GM21529 (cell line): ENCODE data around the gene GSN.
"Not testable (repeated sequence)": the region's sequence is repeated elsewhere in the genome, so short reads cannot be mapped to it uniquely, and the experiment has no call there.

Source experiments
- ATAC-seq: cut with Tn5 transposase; IDR thresholded peaks from one replicate; pipeline ENCODE4 v1.9.1; 2021; ENCODE audit not compliant: unreplicated experiment

Gene GSN

DNA sequence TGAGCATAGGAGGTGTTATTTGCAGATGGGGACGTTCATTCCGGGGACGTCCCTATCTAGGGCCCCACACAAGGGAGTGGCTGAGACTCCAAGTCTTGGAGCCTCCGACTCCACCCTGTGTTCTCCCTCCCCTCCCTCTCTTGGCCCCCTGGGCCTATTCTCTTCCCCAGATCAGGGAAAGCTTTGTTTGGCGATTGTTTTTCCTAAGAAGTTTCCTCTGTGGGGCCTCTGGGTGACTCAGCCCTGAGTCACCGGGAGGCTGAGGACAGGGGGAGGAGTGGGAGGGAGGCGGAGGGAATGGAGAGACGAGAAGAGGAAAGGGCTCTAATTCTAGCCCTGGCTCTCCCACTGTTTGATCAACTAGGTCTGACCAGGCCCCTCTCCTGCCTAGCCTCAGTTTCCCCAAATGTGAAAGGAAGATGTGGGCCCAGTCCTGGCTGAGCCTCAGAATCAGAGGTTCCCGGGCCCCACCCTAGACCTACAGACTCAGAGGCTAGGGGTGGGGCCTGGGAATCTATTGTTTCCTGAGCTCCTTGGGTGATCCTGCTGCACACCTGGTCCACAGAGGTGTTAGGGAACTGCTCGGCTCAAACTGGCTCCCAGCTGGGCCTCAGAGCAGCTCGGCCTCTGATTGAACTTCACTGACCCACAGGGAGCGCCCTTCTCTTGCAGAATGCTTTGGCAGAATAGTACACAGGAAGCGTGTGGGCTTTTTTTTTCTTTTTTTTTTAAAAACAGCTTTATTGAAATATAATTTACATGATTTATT is 19.2 kb downstream of the GSN start:
- no peak for ATAC-seq

GRCh38 chr9:121288673-121289025 is 20.7 kb downstream of the GSN start:
- no peak for ATAC-seq

GRCh38 chr9:121289026-121289771 is 21.2 kb downstream of the GSN start:
- no peak for ATAC-seq

GRCh38 chr9:121289772-121290370 is 21.9 kb downstream of the GSN start:
- ATAC-seq, result no peak

GRCh38 chr9:121291536-121291935 is 23.6 kb downstream of the GSN start:
- not testable (repeated sequence) for ATAC-seq

GRCh38 chr9:121292051-121292450 is 24.1 kb downstream of the GSN start:
- no peak for ATAC-seq

- ATAC-seq, result no peak
Measured at GRCh38 chr9:121292801-121293241, 24.9 kb downstream of the GSN start.

DNA sequence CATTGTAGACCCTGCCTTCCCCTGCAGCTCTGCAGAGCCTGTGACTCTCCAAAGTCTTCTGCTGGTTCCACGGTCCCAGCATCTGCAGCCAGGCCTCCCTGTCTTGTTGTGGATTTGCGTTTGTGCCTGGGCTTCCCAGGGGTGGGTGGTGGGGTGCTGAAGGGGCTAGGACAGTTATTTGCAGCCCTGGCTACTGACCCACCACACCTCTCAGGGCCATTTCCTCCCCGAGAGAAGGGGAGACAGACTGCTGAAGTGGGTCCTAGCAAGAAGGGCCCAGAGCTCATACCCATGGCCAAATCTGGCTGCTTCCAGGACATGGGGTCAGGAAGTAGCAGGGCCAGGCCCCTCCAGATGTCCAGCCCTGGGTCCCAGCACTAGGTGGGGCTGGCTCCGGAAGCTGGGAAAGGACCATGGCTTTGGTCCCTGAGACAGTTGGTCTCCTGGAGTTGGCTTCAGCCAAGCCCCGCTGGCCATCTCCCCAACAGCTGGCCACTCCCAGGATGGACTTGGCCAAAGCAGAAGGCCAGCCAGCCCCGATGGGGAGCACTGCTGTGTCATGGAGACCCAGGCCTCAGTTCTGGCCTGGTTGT is 26.3 kb downstream of the GSN start:
- no peak for ATAC-seq

DNA sequence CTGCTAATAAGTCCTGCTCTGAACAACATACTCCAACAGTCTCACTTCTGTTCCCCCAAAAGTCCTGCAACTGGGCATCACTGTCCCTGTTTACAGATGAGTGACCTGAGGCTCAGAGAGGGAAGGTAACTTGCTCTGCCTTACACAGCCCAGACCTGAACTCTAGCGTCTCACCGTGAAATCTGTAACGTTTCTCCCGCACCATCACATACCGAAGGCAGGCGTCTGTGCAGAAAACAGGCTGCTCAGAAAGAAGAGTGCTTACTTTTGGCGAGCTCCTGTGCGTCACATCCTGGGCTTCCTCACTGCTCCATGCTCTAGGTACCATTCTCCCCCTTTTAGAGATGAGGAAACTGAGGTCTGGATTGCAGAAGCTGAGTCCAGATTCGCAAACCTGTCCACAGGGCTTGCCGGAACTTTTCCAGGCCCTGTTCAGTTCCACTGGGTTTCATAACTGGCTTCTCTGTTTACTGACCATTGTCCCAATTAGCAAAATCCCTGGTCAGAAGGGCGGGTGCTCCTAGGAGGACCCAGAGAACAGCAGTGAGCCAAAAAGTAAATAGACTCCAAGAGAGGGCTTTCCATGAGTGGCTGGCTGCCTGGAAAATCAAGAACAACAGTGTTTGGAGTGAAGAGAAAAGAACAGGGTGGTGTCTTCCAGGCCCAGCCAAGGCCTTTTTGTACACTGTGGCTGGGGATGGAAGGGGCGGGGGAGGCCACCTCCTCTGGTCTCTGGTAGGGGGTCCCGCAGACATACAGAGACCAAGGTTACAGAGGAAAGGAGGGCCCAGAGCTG is 27.1 kb downstream of the GSN start:
- no peak for ATAC-seq

- ATAC-seq, result no peak
Measured at GRCh38 chr9:121295662-121296191, 27.8 kb downstream of the GSN start.

GRCh38 chr9:121296213-121297127 is 28.5 kb downstream of the GSN start:
- ATAC-seq, result no peak

DNA sequence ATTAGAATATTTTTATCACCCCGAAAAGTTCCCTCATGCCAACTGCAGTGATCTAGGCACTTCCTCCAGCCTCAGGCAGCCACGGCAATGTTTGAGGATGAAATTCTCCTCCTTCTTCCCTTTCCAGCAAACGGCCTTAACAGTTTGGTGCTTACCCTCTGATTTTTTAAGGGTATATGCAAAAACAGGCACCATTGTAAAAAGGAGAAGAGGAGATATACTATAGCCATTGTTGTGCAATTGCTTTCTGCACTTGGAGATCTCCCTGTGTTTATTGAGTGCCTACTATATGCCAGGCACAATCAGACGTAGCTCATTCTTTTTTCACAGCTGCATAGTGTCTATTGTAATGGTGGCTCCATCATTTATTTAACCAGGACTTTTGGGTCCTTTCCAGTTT is 29.4 kb downstream of the GSN start:
- ATAC-seq, result no peak

GRCh38 chr9:121298016-121298538 is 30.1 kb downstream of the GSN start:
- ATAC-seq, result no peak

- ATAC-seq, result no peak
Measured at GRCh38 chr9:121298689-121299466, 30.9 kb downstream of the GSN start.

DNA sequence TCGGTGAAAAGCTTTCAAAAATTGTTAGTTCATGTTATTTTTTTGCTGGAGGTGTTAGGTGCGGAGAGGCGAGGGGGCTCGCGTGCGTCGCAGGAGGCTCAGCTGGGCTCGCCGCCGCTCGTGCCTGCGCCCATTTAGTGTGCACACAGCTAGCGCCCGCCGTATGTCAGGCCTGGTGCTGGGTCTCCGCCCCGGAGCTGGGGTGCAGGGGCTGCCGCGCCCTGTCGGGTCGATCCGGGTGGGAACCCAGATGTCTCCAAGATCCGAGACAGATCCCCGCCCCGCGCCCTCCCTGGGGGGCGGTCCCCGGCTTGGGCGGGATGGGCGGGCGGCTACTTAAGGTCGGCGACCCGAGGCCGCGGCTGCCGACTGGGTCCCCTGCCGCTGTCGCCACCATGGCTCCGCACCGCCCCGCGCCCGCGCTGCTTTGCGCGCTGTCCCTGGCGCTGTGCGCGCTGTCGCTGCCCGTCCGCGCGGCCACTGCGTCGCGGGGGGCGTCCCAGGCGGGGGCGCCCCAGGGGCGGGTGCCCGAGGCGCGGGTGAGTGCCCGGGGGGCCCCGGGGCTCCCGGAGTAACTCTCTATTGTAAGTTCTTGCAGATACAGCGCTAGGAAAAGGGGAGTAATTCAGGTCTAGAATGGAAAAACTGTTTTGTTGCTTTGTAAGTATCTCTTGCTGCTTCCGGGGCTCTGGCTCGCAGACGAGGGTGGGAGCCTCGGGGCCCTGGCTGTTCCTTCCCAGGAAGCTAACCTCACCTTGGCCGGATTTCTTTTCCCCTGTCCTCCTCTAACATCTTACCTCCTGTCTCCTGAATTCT is 31.7 kb downstream of the GSN start:
- ATAC-seq, result no peak

DNA sequence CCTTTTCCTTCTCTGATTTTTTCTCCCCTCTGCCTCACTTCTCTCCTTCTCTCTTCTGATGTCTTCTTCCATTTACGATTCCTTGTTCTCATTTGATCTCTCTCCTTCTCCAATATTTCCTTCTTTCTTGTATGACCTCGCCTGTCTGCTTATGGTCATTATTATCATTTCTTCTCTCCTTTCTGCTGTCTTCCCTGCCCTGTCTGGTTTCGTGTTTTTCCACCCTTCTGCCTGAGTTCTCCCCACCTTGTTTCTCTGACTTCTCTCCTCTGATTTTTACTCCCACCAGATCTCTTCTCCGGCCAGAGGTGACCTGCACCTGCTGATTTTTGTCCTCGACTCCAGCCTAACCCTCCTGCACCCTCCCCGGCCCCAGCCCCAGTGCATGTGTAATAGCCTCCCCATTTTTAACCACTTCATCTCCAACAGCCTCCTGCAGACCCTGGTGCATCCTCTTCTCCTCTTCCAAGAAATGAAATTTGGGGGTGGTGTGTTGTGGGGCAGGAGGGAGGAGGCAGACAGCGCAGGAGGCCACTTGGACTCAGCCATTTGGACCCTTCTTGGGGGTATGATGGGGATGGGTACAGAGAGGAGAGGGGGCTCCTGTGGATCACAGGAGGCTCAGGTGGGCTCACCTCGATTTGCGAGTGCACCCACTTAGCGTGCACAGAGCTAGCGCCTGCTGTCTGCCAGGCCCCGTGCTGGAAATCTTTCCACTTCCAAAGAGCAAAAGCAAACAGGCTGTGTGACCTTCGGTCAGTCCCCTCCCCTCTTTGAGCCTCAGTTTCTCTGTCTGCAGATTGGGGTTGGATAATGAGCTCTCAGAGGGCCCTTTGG is 32.5 kb downstream of the GSN start:
- ATAC-seq, result no peak

GRCh38 chr9:121301881-121302286 is 33.9 kb downstream of the GSN start:
- ATAC-seq, result no peak
